GM12801 (cell line): ENCODE measurements around the gene ANKRD12.

Experiments used
- CTCF ChIP-seq: IDR thresholded peaks from one replicate; pipeline ENCODE4 v1.5.1; 2011; ENCODE audit warnings: control low read depth; ENCODE audit not compliant: insufficient read length; ENCODE audit errors: extremely low read depth

The ANKRD12 gene

GRCh38 chr18:9103376-9103873 is 33.2 kb upstream of the ANKRD12 start:
- no peak for TF ChIP-seq CTCF

- TF ChIP-seq CTCF: no peak
Observed at GRCh38 chr18:9104244-9104901, 32.2 kb upstream of the ANKRD12 start.

GRCh38 chr18:9105420-9105819 is 31.2 kb upstream of the ANKRD12 start:
- TF ChIP-seq CTCF: no peak

- no peak for TF ChIP-seq CTCF
Observed at GRCh38 chr18:9106094-9106493, 30.5 kb upstream of the ANKRD12 start.

GRCh38 chr18:9106800-9107584 is 29.6 kb upstream of the ANKRD12 start:
- no peak for TF ChIP-seq CTCF

- no peak for TF ChIP-seq CTCF
Observed at GRCh38 chr18:9108911-9109310, 27.7 kb upstream of the ANKRD12 start.

- TF ChIP-seq CTCF: no peak
Observed at GRCh38 chr18:9109523-9109922, 27.1 kb upstream of the ANKRD12 start.
